H1 (cell line): Measurements from ENCODE around the gene CYB561. TPM values are rescaled to one million over a fixed set of nuclear protein-coding genes. Genes with fewer than 3 reads are reported as not detected.

Source experiments
- CTCF ChIA-PET: fragments of 300-600 bp; sonication (Branson Sonifier 250); formaldehyde crosslinking; loops from one replicate; lab custom pipeline; 2021; ENCODE audit not compliant: partially characterized antibody; lab: Charles Lee
- POLR2A ChIA-PET: fragments of 300-600 bp; sonication (Branson Sonifier 250); formaldehyde crosslinking; loops from one replicate; lab custom pipeline; 2021; ENCODE audit warnings: inconsistent platforms; ENCODE audit not compliant: partially characterized antibody; lab: Charles Lee
- DNase-seq, 2 experiments: peaks; one replicate each; pipeline versions ENCODE4 v3.0.0 to v3.0.0-alpha.2; 2010 to 2022; ENCODE audit warnings: low spot score in 2 of 2, low read depth in 1 of 2, mixed read lengths in 1 of 2
- FAIRE-seq: peaks from 2 replicates; lab custom pipeline; 2011; peaks lifted over from hg19 to GRCh38; lab: Jason Lieb, UNC
- H2AFZ ChIP-seq: 2 replicates; pipeline ENCODE4 v1.8.1; 2012; ENCODE audit warnings: low read length, inconsistent platforms
- H2AK5ac ChIP-seq: 2 replicates; pipeline ENCODE4 v1.6.1; 2013; ENCODE audit warnings: low read depth, low read length
- H2BK120ac ChIP-seq: replicated peaks from 2 replicates; pipeline ENCODE3; 2013; ENCODE audit warnings: low read depth, low read length, inconsistent platforms
- H2BK12ac ChIP-seq: 2 replicates; pipeline ENCODE4 v1.6.1; 2013; ENCODE audit warnings: low read depth, low read length
- H2BK15ac ChIP-seq: 2 replicates; pipeline ENCODE4 v1.6.1; 2013; ENCODE audit warnings: low read length
- H2BK20ac ChIP-seq: 2 replicates; pipeline ENCODE4 v1.6.1; 2013; ENCODE audit warnings: low read length
- H2BK5ac ChIP-seq: 2 replicates; pipeline ENCODE4 v1.6.1; 2013; ENCODE audit warnings: low read depth, low read length
- H3K14ac ChIP-seq: 2 replicates; pipeline ENCODE4 v1.6.1; 2013; ENCODE audit warnings: inconsistent platforms; ENCODE audit not compliant: insufficient read length
- H3K18ac ChIP-seq: 2 replicates; pipeline ENCODE4 v1.6.1; 2013; ENCODE audit warnings: low read length; ENCODE audit errors: extremely low read depth
- H3K23ac ChIP-seq: 2 replicates; pipeline ENCODE4 v1.6.1; 2013; ENCODE audit warnings: inconsistent platforms; ENCODE audit not compliant: insufficient read length
- H3K23me2 ChIP-seq: 2 replicates; pipeline ENCODE4 v1.6.1; 2013; ENCODE audit warnings: low read depth, low read length
- H3K27ac ChIP-seq: 2 replicates; pipeline ENCODE4 v1.6.1; 2011; ENCODE audit warnings: low read depth, low read length, inconsistent platforms
- H3K27me3 ChIP-seq, 4 experiments: replicated peaks in 1 of 4; 1 replicate in 1 of 4; 2 replicates in 3 of 4; pipeline versions ENCODE4 v1.6.1 to v1.8.1; 2011 to 2013; ENCODE audit warnings: low read length in 3 of 4, mild to moderate bottlenecking in 3 of 4, inconsistent platforms in 2 of 4, mixed read lengths in 2 of 4, moderate library complexity in 1 of 4; ENCODE audit not compliant: control insufficient read depth in 3 of 4, insufficient read depth in 3 of 4; ENCODE audit errors: extremely low read depth in 1 of 4
- H3K36me3 ChIP-seq, 4 experiments: 2 replicates each; pipeline versions ENCODE4 v1.6.1 to v1.8.1; 2011 to 2013; ENCODE audit warnings: mild to moderate bottlenecking in 4 of 4, low read length in 3 of 4, moderate library complexity in 2 of 4, control low read depth in 1 of 4, inconsistent platforms in 1 of 4; ENCODE audit not compliant: insufficient read depth in 4 of 4, control insufficient read depth in 2 of 4
- H3K4ac ChIP-seq: replicated peaks from 2 replicates; pipeline ENCODE3; 2013; ENCODE audit warnings: low read length, low read depth, mixed read lengths, inconsistent platforms; ENCODE audit not compliant: insufficient read length
- H3K4me1 ChIP-seq, 4 experiments: replicated peaks in 1 of 4; 1 replicate in 1 of 4; 2 replicates in 3 of 4; pipeline versions ENCODE4 v1.6.1 to v1.8.1; 2011 to 2013; ENCODE audit warnings: low read length in 3 of 4, inconsistent platforms in 2 of 4, mixed read lengths in 1 of 4; ENCODE audit not compliant: insufficient read depth in 4 of 4, control insufficient read depth in 3 of 4
- H3K4me2 ChIP-seq, 2 experiments: 2 replicates each; pipeline versions ENCODE4 v1.6.1 to v1.8.1; 2011 to 2013; ENCODE audit warnings: low read depth in 2 of 2, low read length in 2 of 2, control low read depth in 1 of 2, inconsistent platforms in 1 of 2, mild to moderate bottlenecking in 1 of 2; ENCODE audit not compliant: insufficient read depth in 1 of 2
- H3K4me3 ChIP-seq, 4 experiments: fragments of 200-600, 300-600 bp in 1 of 4; sonication (generic), shearing (Covaris generic), sonication (Bioruptor Twin) in 1 of 4; 2 replicates each; pipeline versions ENCODE4 v1.5.1 to v1.8.1; 2011 to 2016; ENCODE audit warnings: low read length in 4 of 4, low read depth in 3 of 4, control low read depth in 2 of 4, inconsistent platforms in 2 of 4, mild to moderate bottlenecking in 2 of 4, mixed read lengths in 1 of 4, moderate library complexity in 1 of 4; ENCODE audit not compliant: insufficient read depth in 2 of 4; ENCODE audit errors: extremely low read depth in 1 of 4
- H3K56ac ChIP-seq: replicated peaks from 2 replicates; pipeline ENCODE3; 2013; ENCODE audit warnings: low read depth, mild to moderate bottlenecking, mixed read lengths, low read length, inconsistent platforms; ENCODE audit not compliant: insufficient read length
- H3K79me1 ChIP-seq: 2 replicates; pipeline ENCODE4 v1.6.1; 2013; ENCODE audit warnings: low read depth, low read length, control low read depth
- H3K79me2 ChIP-seq, 2 experiments: 2 replicates each; pipeline versions ENCODE4 v1.6.1 to v1.8.1; 2012 to 2013; ENCODE audit warnings: low read length in 2 of 2, mild to moderate bottlenecking in 2 of 2, inconsistent platforms in 1 of 2; ENCODE audit not compliant: insufficient read depth in 2 of 2, control insufficient read depth in 1 of 2
- H3K9ac ChIP-seq, 4 experiments: replicated peaks in 1 of 4; 1 replicate in 1 of 4; 2 replicates in 3 of 4; pipeline versions ENCODE4 v1.6.1 to v1.8.1; 2011 to 2013; ENCODE audit warnings: low read depth in 3 of 4, low read length in 3 of 4, control low read depth in 2 of 4, mild to moderate bottlenecking in 2 of 4, moderate library complexity in 2 of 4, inconsistent platforms in 1 of 4; ENCODE audit errors: extremely low read depth in 1 of 4
- H3K9me3 ChIP-seq, 2 experiments: 2 replicates each; pipeline versions ENCODE4 v1.6.1 to v1.8.1; 2012 to 2013; ENCODE audit warnings: mild to moderate bottlenecking in 2 of 2, moderate library complexity in 2 of 2, control low read depth in 1 of 2, inconsistent platforms in 1 of 2, low read depth in 1 of 2, low read length in 1 of 2, mixed read lengths in 1 of 2; ENCODE audit not compliant: insufficient read depth in 2 of 2
- H4K20me1 ChIP-seq, 2 experiments: replicated peaks in 1 of 2; 2 replicates each; pipeline versions ENCODE3 to v1.8.1; 2011 to 2013; ENCODE audit warnings: inconsistent platforms in 2 of 2, low read length in 2 of 2, mild to moderate bottlenecking in 1 of 2; ENCODE audit not compliant: insufficient read depth in 2 of 2, control insufficient read depth in 1 of 2
- H4K5ac ChIP-seq: 2 replicates; pipeline ENCODE4 v1.6.1; 2013; ENCODE audit warnings: low read length, low read depth, mixed read lengths, inconsistent platforms; ENCODE audit not compliant: insufficient read length
- H4K8ac ChIP-seq: 2 replicates; pipeline ENCODE4 v1.8.0; 2013; ENCODE audit warnings: mild to moderate bottlenecking, moderate library complexity, low read length, inconsistent platforms; ENCODE audit not compliant: insufficient read depth; ENCODE audit errors: extremely low read depth
- H4K91ac ChIP-seq: replicated peaks from 2 replicates; pipeline ENCODE3; 2013; ENCODE audit warnings: low read length, mixed read lengths, inconsistent platforms; ENCODE audit not compliant: insufficient read length
- BCL11A ChIP-seq, 2 experiments: IDR thresholded peaks; one replicate each; pipeline ENCODE4 v1.6.1; 2011; ENCODE audit warnings: low read depth in 2 of 2, low read length in 2 of 2, mild to moderate bottlenecking in 2 of 2
- BRCA1 ChIP-seq: IDR thresholded peaks from 2 replicates; pipeline ENCODE4 v1.6.1; 2012; ENCODE audit warnings: low read depth, low read length, improper control_type of control experiment
- EZH2 ChIP-seq: fragments of 200-600 bp; sonication (generic); IDR thresholded peaks from 2 replicates; pipeline ENCODE4 v1.7.1; 2012; ENCODE audit warnings: low read depth, mild to moderate bottlenecking, moderate library complexity, low read length, inconsistent platforms; ENCODE audit not compliant: severe bottlenecking
- GTF2F1 ChIP-seq: IDR thresholded peaks from 2 replicates; pipeline ENCODE4 v1.6.1; 2012; ENCODE audit warnings: low read depth, low read length, improper control_type of control experiment, borderline replicate concordance
- HDAC2 ChIP-seq, 2 experiments: fragments of 300-600 bp in 1 of 2; sonication (generic) in 1 of 2; IDR thresholded peaks; 2 replicates each; pipeline ENCODE4 v1.6.1; 2011 to 2012; ENCODE audit warnings: low read depth in 2 of 2, low read length in 2 of 2, mild to moderate bottlenecking in 2 of 2, moderate library complexity in 2 of 2, borderline replicate concordance in 1 of 2, inconsistent platforms in 1 of 2
- RAD21 ChIP-seq, 2 experiments: IDR thresholded peaks in 1 of 2; conservative IDR thresholded peaks in 1 of 2; 2 replicates each; pipeline ENCODE4 v1.6.1; 2011; ENCODE audit warnings: low read depth in 2 of 2, low read length in 2 of 2, improper control_type of control experiment in 1 of 2, inconsistent platforms in 1 of 2, mild to moderate bottlenecking in 1 of 2, moderate library complexity in 1 of 2
- RFX5 ChIP-seq: IDR thresholded peaks from 2 replicates; pipeline ENCODE4 v1.6.1; 2011; ENCODE audit warnings: low read depth, low read length, improper control_type of control experiment, borderline replicate concordance
- SIRT6 ChIP-seq: IDR thresholded peaks from one replicate; pipeline ENCODE4 v1.7.1; 2012; ENCODE audit warnings: low read length, inconsistent platforms
- YY1 ChIP-seq: IDR thresholded peaks from 2 replicates; pipeline ENCODE4 v1.6.1; 2011; ENCODE audit warnings: low read depth, mild to moderate bottlenecking, low read length
- ZNF274 ChIP-seq: IDR thresholded peaks from 2 replicates; pipeline ENCODE4 v1.7.0; 2012; ENCODE audit warnings: low read length, borderline replicate concordance; ENCODE audit errors: extremely low read depth
- WGBS, 2 experiments: shearing (Covaris generic) in 1 of 2; methylation state at CpG; one replicate each; pipeline versions ENCODE4 v1.1.6 to v1.1.7; 2013 to 2015; ENCODE audit warnings: low lambda C conversion rate in 2 of 2, mixed read lengths in 2 of 2, inconsistent platforms in 1 of 2, low coverage in 1 of 2, missing lambda C conversion rate in 1 of 2; ENCODE audit not compliant: insufficient replicate concordance in 2 of 2, insufficient coverage in 1 of 2, insufficient read length in 1 of 2; ENCODE audit errors: extremely low coverage in 1 of 2, missing lambda C conversion rate in 1 of 2; 5-methylcytosine and 5-hydroxymethylcytosine counted together
- polyA plus RNA-seq, 7 experiments: library from polyadenylated mRNA; depleted of rRNA in 3 of 7; stranded (reverse) in 5 of 7; unstranded in 2 of 7; fragments of >200 nt in 5 of 7; fragments of 200-250 nt in 2 of 7; gene quantifications; 1 replicate in 5 of 7; 2 replicates in 1 of 7; 4 replicates in 1 of 7; pipeline versions ENCODE4 v1.2.1 to v1.2.3, GENCODE V29; 2011 to 2013; ENCODE audit warnings: missing spikeins in 2 of 7, mixed read lengths in 2 of 7
- total RNA-seq: library from RNA; stranded (reverse); fragmentation: NEBNext Ultra II Directional; extraction: Animal tissue kit (Norgen Biotek cat#: 25700); gene quantifications from 2 replicates; pipeline ENCODE4 v1.2.1, GENCODE V29; 2021
- TF ChIP-seq, protein P1 (sequence below): IDR thresholded peaks from 2 replicates; pipeline ENCODE4 v1.6.1; 2011; ENCODE audit warnings: low read length, improper control_type of control experiment

The CYB561 gene
- total and polyA plus RNA-seq, 2 of the 8 experiments (the other 6 are each of a cell fraction or from before 2014, with no cell fraction given), result 19.7 to 23.4 TPM

DNA sequence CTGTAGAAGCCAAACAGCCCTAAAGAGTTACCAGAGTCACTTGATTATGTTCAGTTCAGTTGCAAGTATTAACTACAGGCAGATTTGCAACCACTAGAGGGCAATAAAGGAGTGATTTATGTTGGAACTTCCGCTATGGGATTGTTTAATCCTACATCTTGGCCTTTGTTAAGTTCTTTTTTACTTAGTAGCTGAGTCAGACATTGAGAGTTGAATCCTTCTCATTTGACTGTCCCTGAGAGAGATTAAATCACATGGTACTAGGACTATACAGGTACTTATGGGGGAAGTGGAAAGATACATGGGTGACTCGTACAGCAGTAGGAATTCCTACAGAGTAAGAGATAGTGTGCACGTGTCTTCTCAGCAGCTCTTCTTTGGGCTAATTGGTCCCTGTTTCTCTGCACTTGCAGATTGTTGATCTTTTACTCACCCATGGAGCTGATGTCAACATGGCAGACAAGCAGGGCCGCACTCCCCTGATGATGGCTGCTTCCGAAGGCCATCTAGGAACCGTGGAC lies 40.3 kb downstream of the CYB561 start:
- H2BK5ac ChIP-seq, result no peak overlapping the region
- FAIRE-seq, result peak; percentile 62
- no peak for TF ChIP-seq SIRT6
- TF ChIP-seq HDAC2 (IDR thresholded peaks at IDR 0.05; ENCODE audit: borderline replicate concordance in 1 of 2, low read depth in 2 of 2, low read length in 2 of 2), result no peak
- TF ChIP-seq BCL11A (IDR thresholded peaks at IDR 0.05; ENCODE audit: low read depth in 2 of 2, low read length in 2 of 2), result no peak
- no peak for TF ChIP-seq BRCA1
- TF ChIP-seq EZH2, result no peak
- TF ChIP-seq ZNF274, result no peak
- TF ChIP-seq RAD21 (IDR thresholded peaks at IDR 0.05 in 1 of 2, conservative IDR thresholded peaks at IDR 0.05 in 1 of 2; ENCODE audit: low read depth in 2 of 2, low read length in 2 of 2), result peak; percentile 40 to 56
- TF ChIP-seq, protein P1, sequence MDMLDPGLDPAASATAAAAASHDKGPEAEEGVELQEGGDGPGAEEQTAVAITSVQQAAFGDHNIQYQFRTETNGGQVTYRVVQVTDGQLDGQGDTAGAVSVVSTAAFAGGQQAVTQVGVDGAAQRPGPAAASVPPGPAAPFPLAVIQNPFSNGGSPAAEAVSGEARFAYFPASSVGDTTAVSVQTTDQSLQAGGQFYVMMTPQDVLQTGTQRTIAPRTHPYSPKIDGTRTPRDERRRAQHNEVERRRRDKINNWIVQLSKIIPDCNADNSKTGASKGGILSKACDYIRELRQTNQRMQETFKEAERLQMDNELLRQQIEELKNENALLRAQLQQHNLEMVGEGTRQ, result no peak
- no peak for TF ChIP-seq RFX5
- no peak for TF ChIP-seq YY1
- no peak for TF ChIP-seq GTF2F1

More for the DNA sequence above, 40.3 kb downstream of the CYB561 start:
- H3K27ac ChIP-seq, result no peak overlapping the region
- no peaks in the 10 kb centered on the region for H4K20me1 ChIP-seq
- H3K56ac ChIP-seq, result no peak overlapping the region
- no peak overlapping the region for H2BK15ac ChIP-seq
- 0 out of 2 replicates have a peak overlapping the region, but pooled peaks have one; percentile 4 for H2AFZ ChIP-seq
- H2BK120ac ChIP-seq, result no peak overlapping the region
- CTCF ChIA-PET, result interaction anchor here (0.7 to 4.5 kb wide), 37 partner anchors 9 to 733 kb away, joined by 3 to 48 read pairs (median 4); partner anchors contain the start of gene GH2
- no peak overlapping the region for H3K4me2 ChIP-seq
- H3K79me2 ChIP-seq, result no peaks in the 10 kb centered on the region
- WGBS, 2 experiments, result 92% methylated on average over 6 of the region's 6 CpGs; no CpG with 5 or more reads in 1 of the 2 experiments
- H3K9ac ChIP-seq, result no peak overlapping the region
- no peak overlapping the region for H4K8ac ChIP-seq
- H2BK12ac ChIP-seq, result no peak overlapping the region
- H3K27me3 ChIP-seq, result no peaks in the 10 kb centered on the region
- no peaks in the 10 kb centered on the region for H3K23me2 ChIP-seq
- no peak overlapping the region for H2AK5ac ChIP-seq
- H3K9me3 ChIP-seq, result no peaks in the 10 kb centered on the region
- no peak overlapping the region for H3K23ac ChIP-seq
- H4K91ac ChIP-seq, result no peak overlapping the region
- H3K4me1 ChIP-seq, result no peaks in the 10 kb centered on the region
- no peak overlapping the region for H3K18ac ChIP-seq
- H3K4ac ChIP-seq, result no peak overlapping the region
- H4K5ac ChIP-seq, result no peak overlapping the region
- no peak for DNase-seq
- H3K79me1 ChIP-seq, result no peaks in the 10 kb centered on the region
- H3K4me3 ChIP-seq, result no peak overlapping the region
- no peaks in the 10 kb centered on the region for H3K36me3 ChIP-seq
- no peak overlapping the region for H2BK20ac ChIP-seq
- H3K14ac ChIP-seq, result no peak overlapping the region
- POLR2A ChIA-PET, result no interaction called here
